Tongue (tissue), 2 donors: Measurements from ENCODE around the gene STK33. TPM values are rescaled to one million over a fixed set of nuclear protein-coding genes. Genes with fewer than 3 reads are reported as not detected.

ENCODE experiments used
- DNase-seq: peaks from one replicate; pipeline ENCODE4 v3.0.0-alpha.2; 2015
- total RNA-seq: library from RNA; depleted of rRNA; stranded (reverse); fragments of >200 nt; gene quantifications from one replicate; pipeline ENCODE4 v1.2.3, GENCODE V29; 2014

The STK33 gene
- total RNA-seq, 1 donor from 2014 or later: 8.2 TPM

GRCh38 chr11:8408151-8408941, 185.7 kb downstream of the STK33 start:
- no peak for DNase-seq

- peak; percentile 56 for DNase-seq
These were observed 190.7 kb downstream of the STK33 start for GRCh38 chr11:8403310-8403709.

DNA sequence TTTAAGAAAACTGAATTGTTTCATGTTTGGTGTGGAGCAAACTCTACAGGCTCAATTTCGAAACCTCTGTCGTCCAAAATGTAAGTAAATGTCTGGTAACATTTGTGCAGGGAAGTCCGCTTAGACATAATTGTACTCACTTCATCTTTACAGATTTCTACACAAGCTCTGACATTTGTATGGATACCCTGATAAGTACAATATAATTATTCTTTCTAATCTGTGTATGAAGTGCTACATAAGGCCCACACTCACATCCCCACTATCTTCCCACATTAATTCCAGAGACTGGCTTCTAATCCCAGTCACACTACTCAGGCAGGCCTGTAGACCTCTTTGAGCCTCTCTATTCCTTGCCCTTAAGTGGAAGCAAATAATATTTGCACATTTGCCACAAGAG, 201.1 kb downstream of the STK33 start:
- no peak for DNase-seq

DNA sequence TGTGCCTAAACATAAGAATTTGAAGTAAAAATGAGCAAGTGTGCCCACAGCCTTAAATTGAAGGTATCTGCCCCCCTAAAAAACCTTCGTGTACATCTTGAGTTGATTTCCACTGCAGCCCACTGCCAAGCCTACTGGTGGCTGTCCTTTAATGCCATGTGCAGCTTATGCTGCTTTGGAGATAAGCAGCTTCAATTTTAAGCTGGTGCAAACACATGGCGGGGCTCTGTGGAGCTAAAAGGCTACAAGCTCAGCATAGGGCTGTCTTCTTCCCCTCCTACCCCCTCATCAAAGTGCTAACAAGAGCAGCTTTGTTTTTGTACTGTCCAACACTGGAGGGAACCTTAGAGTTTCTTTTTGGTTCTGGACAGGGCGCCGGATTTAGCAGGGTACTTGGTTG, 201.9 kb downstream of the STK33 start:
- no peak for DNase-seq

- DNase-seq: no peak
These were observed 203.0 kb downstream of the STK33 start for GRCh38 chr11:8390851-8391612.

DNA sequence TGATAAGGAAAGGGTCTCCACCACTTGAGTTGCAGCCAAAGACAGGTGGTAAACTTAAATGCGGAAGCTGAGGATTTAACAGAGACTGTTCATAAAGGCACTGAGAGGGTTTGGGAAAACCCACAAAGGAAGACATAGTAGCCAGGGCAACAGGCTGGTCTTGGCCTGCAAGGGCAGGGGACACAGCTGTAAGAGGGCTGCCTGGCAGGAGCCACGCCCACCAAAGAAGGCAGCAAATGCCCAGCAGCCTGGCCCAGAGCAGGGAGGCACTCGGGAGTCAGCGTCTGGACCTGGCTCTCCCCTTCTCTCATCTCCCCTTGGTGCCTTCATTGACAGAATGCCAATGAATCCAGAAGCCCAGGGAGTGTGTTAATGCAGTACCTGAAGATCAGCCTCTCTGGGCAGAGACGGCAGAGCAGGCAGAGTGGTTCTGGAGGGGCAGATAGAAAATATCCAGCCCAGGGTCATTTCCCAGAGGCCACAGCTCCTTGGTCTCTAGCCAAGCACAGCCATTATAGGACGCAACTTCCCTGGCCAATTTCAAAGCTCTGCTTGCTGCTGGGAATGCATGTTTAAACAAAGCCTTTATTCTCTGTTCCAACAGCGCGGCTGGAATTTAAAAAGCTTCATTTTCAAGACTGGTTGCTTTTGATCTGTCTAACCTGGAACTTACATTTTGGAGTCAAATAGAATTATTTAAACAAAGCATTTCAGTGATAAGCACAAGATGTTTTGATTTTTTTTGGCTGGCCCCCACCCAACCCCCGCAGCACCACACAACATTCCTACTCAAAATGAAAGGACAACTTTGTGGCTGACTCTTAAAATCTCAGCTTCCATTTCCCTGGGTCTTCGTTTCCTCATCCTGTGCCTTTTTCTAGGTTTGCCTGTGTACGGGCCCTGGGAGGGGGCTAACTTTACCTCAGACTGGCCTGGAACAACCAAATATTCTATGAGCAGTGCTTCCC, 204.7 kb downstream of the STK33 start:
- DNase-seq: peak; percentile 61

- no peak for DNase-seq
These were observed 206.3 kb downstream of the STK33 start for GRCh38 chr11:8387693-8388092.

GRCh38 chr11:8387141-8387540, 206.9 kb downstream of the STK33 start:
- DNase-seq: no peak

DNA sequence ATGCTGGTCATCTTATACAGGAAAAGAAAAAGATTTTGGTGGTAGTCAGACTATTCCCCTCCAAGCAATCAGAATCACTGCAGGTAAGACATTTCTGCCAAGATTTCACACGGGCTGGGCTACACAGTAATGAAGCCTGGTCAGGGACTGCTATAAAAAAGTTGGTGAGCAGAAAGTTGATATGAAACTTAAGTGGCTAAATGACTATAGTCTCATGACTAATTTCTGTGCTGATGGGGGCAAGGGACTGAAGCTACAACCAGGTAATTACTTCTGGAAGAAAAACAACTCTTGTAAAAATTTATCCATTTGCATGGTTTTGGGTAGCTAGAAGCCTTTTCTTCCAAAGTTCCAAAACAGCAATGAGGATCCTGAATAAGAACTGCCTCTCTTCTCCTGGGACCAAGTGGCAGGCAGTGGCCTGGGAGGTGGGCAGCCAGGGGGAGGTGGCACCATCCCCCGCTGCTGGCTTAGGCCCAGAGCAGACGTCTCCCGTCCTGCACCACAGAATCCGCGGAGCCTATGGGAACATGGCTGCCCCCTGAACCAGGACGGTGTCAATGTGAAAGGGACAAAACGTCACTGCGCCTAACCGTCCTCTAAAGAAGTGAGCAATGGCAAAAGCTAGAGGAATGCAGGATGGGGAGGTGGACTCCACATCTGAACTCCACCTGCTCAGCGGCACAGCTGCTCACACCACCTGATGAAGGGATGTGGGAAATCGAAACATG, 207.7 kb downstream of the STK33 start:
- DNase-seq: no peak

DNA sequence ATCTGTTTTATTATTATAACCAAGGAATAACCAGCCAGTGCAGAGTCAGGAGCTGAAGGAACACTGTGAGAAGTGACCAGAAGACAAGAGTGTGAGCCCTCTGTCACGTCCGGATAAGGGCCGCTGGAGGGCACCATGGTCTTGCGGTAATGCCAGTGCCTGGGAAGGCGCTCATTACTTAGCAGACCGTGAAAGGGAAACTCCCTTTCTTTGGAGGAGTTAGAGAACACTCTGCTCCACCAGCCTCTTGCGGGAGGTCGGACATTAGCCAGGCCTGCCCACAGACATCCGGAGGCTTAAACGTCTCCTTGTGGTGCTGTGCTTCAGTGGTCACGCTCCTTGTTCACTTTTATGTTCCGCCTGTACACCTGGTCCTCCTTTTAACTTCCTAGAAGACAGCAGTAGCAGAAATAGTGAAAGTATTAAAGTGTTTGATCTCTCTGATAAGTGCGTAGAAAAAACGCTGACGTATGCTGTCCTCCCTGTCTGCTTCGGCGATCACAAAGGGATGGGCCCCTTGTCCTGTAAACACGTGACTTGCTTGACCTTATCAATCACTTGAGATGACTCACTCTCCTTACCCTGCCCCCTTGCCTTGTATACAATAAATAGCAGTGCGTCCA, 209.7 kb downstream of the STK33 start:
- peak; percentile 56 for DNase-seq

DNA sequence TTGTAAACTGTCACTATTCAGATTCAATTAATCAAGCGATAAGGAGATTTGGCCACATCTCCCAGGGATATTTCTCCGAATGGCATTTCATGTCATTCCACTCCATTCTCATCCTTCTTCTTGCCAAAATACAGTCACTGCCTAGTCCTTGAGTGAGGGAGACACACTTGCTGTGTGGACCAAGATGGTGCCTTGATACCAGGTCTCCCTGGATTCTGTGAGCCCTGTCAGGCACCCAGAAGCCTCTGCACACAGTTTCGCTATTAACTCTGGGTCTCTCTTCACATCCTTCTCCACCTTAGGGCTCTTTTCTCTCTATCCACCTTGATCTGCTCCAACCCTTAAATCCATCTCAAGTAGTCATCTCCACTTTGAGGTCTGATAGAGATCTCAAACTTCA, 210.4 kb downstream of the STK33 start:
- DNase-seq: no peak

GRCh38 chr11:8383227-8383626, 210.8 kb downstream of the STK33 start:
- no peak for DNase-seq

DNA sequence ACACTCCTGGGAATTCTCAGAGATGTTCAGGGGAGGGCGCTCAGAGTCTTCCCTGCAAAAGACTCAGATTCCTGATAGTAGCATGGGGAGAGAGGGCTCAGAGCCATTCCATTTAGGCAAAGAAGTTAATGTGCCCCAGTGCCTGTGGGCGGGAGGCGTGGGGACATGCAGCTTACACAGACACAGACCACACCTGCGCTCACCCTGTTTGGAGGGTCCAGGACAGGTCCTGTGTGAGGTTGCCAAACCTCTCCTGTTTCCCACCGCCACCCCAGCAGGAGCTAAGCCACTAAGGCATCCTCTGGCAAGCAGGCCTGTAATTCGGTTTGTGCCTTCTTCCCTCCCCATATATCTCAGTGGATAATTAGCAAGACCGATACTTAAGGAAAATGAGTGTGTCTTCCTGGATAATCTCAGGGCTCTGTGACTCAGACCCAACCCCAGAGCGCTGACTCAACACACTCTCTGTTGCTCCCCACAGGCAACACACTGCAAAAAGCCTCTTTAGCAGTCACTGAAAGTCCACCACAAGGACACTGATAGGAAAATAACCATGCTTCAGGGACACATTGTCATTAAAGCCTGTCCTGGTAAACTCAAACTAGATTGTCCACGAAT, 211.5 kb downstream of the STK33 start:
- DNase-seq: no peak

DNA sequence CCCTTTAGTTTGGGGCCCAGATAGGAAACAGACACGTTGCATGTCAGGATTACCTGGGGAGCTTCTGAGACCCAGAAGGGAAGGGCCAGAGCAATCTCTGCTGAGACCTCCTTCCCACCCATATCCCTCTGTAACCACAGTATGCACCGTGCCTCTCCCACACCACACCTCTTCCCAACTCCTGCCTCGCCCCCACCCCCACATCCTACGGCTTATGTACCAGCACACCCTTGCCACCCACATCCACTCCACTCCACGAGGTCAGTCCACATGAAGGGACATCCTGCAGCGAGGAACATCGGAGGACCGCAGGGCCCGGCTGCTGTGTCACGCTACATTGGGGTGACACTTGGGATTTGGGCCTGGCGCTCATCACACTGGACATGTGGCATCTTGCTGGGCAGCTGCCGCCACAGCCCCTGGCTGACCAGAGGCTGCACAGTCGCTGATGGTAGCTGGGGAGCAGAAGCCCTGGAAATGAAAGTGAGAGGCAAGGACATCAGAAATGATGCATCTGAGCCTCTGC, 212.1 kb downstream of the STK33 start:
- DNase-seq: no peak

- no peak for DNase-seq
These were observed 212.7 kb downstream of the STK33 start for GRCh38 chr11:8381343-8381742.

- DNase-seq: no peak
These were observed 218.1 kb downstream of the STK33 start for GRCh38 chr11:8375932-8376331.

DNA sequence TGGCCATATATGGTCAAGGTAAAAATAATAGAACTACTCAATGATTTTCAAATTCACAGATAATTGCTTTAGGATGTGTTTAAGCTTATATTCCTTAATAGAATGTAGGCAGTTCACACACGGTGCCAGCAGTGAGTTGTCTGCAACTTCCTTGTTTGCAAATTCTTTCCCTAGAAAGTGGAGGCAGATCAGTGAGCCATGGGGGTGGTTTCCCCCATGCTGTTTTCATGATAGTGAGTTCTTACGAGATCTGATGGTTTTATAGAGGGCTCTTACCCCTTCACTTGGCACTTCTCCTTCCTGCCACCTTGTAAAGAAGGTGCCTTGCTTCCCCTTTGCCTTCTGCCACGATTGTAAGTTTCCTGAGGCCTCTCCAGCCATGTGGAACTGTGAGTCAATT, 218.6 kb downstream of the STK33 start:
- DNase-seq: no peak

- no peak for DNase-seq
These were observed 219.3 kb downstream of the STK33 start for GRCh38 chr11:8374716-8375115.

DNA sequence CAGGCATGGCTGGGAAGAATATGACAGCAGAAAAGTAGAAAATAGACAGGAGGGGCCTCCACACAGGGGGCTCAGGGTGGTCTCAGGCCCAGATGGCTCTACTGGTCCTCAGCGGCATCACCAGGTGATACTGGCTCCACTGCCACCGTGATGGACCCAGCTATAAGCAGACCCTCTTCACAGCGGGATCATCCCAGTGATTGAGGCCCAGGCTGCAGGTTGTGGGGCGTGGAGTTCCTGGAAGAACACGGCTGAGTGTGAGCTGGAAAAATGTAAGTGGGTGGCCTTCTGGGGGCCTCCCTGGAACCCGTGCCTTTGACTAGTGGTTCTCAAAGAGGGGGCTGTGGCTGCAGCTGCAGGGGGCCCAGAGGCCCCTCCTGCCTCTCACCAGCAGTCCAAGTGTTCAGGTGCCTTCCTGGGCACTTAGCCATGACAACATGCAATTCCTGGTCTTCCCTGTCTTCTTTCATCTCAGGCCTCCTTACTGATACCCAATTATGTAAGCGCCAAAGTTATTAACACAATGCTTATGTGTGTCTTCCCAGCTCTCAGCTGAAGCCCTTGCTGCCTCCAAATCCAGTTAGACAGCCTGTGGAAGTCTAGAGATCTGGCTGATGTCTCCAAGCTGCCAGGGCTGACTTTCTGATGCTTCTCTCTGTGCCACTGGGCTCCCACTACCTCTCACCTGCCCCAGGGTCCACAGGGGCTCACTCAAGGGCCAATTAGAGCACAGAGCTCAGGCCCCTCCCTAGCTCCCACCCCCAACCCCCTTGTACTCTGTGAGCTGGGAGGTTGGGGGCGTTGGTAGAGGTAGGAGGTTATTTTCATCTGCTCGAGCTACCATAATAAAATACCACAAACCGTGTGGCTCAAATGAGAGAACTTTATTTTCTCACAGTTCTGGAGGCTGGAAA, 220.3 kb downstream of the STK33 start:
- no peak for DNase-seq
